NT2/D1 (cell line): Measurements from ENCODE around the gene ATP6V1G2.
"Not testable (repeated sequence)": the region's sequence is repeated elsewhere in the genome, so short reads cannot be mapped to it uniquely, and the experiment has no call there.

Source experiments
- SUZ12 ChIP-seq: IDR thresholded peaks from 2 replicates; pipeline ENCODE4 v1.6.1; 2011; ENCODE audit not compliant: insufficient read length, insufficient read depth; ENCODE audit errors: extremely low read depth
- YY1 ChIP-seq: IDR thresholded peaks from 2 replicates; pipeline ENCODE4 v1.6.1; 2011; ENCODE audit not compliant: insufficient read length, insufficient read depth
- ZNF274 ChIP-seq: IDR thresholded peaks from 2 replicates; pipeline ENCODE4 v1.6.1; 2011; ENCODE audit warnings: mild to moderate bottlenecking, low read depth, low read length

GRCh38 chr6:31509036-31509435 lies 37.4 kb downstream of the ATP6V1G2 start:
- not testable (repeated sequence) for TF ChIP-seq SUZ12, YY1, ZNF274
